Suppressor macrophage treated with lipopolysaccharide for 4 hours (primary cell): Measurements from ENCODE around the gene FAH.

ENCODE experiments used
- DNase-seq: peaks from one replicate; pipeline ENCODE4 v3.0.0-alpha.2; 2020

Gene FAH

GRCh38 chr15:80202016-80202315 is 49.2 kb downstream of the FAH start:
- DNase-seq: no peak

DNA sequence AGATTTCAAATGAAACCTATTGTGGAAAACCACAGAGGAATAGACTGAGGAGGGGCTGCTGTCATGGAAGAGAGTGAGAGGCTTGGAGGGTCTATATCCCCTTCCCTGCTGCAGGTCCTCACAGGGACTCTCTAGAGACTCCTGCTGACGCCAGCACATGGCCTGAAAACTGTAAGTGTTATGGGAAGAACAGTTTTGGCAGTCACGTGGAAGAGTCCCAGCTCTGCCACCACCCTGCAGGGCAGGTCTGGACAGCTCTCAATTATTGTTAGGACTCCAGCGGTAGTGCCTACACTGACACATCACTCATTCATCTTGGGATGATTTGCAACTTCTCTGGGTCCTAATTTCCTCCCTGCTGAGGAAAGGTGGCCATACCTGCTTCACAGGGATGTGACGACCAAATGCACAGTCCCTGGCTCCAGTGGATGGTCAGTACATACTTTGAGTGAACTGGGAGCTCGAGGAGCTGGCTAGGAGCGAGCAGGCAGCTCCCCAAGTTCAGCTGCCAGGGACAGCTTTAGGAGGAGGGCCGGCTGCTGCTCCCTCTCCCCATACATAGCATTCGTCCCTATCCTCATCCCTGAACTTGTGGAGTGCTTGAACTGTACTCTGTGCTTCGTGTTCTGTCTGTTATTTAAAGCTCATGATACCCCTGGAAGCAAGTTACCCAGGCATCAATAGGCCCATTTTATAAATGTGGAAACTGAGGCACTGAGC is 50.0 kb downstream of the FAH start:
- DNase-seq: no peak

GRCh38 chr15:80203361-80203885 is 50.6 kb downstream of the FAH start:
- DNase-seq: no peak

DNA sequence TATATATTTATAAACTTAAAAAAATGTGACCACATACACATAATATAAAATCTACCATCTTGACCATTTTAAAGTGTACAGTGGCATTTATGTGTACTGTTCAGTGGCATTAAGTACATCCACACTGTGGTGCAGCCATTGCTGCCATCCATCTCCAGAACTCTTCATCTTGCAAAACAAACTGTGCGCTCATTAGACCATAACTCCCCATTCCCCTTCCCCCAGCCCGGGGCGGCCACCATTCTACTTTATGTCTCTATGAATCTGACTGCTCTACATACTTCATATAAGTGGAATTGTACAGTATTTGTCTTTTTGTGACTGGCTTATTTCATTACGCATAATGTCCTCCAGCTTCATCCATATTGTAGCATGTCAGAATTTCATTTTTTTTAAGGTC is 51.4 kb downstream of the FAH start:
- DNase-seq: no peak

DNA sequence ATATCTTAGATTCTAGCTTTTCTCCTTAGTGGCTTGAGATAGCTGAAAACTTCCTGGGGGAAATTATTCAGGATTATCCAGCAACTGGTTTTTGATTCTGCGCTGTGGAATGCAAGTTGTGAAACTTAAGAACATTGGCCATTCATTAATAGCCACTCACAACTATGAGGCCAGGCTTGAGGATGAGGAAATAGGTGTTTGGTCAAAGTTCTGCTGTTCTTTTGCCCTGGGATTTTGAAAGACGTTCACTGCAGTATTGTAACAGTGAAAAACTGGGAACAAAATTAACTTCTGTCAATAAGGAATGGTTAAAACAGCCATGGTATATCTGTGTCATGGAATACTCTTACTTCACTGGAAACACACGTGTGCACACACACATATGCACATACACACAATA is 55.1 kb downstream of the FAH start:
- no peak for DNase-seq

DNA sequence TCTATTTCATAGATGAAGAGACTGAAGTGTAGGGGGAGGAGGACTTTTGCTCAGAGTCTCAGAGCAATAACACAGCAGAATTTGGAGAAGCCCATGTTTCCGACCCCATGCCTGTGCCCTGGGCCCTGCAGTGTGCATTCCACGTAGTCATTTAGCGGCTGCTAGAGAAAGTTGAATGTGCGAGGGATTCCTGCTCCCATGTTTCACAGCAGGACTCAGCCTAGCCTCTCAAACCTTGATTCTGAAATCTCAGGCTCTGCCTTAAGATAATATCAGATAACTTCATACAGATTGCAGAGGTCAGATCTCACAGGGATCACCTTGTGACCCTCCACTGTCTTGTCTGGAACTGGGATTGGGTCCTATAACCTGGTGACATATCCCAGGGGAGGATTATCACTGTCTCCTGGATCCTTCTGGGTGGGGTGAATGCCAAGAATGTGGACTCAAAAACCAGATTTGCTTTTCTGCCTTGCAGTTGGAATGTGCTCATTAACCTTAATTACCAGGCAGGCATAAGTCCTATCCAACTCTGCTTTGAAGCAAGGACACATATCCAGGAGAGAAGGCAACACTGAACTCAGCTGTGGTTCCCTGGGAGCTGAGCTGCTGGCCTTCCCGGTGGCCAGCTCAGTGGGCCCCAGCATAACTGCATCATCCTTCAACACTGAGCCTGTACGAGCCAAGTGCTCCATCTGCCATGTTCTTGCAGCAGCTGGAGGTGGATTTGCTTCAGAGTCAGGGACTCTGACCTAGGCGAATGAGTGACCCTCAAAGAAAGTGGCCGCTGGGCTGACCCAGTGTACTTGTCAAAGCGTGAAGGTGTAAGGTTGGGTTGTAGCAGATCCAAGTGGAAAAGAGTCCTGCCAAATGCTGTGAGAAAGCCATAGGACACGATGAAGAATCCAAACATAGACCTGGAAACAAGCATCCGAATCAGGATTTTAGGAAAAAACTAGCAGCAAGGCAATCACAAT is 56.2 kb downstream of the FAH start:
- DNase-seq: no peak

DNA sequence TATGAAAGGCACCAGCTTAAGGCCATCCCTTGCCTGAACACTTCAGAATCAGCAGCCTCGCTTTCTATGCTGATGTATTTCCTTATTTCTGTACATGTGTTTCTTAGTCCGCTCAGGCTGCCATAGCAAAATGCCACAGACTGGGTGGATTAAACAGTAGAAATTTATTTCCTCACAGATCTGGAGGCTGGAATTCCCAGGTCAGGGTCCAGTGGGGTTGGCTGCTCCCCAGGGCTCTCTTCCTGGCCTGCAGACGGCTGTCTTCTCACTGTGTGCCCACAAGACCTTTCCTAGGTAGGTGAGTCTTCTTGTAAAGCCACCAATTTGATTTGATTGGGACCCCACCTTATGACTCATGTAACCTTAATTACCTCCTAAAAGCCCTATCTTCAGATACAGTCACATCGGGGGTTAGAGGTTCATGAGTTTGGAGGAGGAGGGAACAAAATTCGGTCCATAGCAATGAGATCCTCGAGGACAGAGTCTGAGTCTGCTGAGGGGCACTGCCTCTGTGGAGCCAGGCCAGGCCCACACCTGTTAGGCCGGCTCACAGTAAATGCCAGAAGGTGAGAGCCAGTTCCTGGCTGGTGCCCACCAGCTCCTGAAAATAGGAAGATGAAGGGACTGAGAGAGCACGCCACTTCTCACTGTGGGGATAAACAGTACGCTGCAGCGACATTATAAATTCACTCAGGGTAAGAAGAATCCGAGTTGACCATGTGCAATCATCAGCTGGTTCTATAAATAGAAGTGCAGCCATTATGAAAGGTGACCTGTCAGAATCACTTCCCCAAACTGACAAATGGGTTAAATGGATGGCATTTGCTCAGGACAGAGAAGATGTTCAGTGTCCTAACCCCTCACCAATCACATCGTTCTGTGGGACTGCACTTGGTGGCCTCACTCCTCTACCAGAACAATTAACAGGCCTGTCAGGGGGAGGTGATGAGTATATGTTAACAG is 58.1 kb downstream of the FAH start:
- peak; percentile 35 for DNase-seq

- no peak for DNase-seq
These were observed 59.2 kb downstream of the FAH start for GRCh38 chr15:80211976-80212375.

- no peak for DNase-seq
These were observed 62.1 kb downstream of the FAH start for GRCh38 chr15:80214910-80215309.

- no peak for DNase-seq
These were observed 63.3 kb downstream of the FAH start for GRCh38 chr15:80216141-80216540.

DNA sequence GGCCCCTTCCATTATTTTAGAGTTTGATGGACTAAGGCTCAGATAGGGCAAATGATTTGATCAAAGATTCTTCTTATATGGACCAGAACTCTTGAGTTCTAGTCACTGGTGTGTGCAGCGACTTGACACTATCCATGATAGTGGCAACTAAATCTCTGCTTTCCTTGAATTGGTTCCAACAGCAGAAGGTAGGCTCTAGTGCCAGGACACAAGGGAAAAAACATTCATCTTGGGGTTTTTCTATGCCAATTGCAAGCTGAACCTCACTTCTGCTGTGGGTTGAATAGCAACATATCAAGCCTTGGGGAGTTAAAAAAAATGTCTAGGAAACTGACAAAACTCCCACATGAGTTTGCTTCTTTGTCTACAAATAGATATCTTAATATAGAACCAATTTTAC is 64.1 kb downstream of the FAH start:
- no peak for DNase-seq

DNA sequence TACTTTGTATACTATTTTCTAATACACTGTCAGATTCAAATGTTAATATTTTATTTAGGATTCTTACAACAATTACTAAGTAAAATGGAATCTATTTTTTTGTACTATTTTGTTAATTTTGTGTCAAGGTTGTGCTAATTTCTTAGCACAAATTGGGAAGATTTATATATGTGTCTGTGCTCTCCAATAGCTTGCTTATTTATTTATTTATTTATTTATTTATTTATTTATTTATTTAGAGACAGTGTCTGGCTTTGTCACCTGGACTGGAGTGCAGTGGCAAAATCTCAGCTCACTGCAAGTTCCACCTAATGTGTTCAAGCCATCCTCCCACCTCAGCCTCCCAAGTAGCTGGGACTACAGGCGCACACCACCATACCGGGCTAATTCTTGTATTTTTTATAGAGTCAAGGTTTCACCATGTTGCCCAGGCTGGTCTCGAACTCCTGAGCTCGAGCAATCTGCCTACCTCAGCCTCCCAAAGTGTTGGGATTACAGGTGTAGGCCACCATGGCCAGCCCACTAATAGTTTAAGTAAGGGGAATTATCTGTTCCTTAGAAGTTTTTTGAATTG is 64.6 kb downstream of the FAH start:
- DNase-seq: no peak

- no peak for DNase-seq
These were observed 67.2 kb downstream of the FAH start for GRCh38 chr15:80219955-80220354.

DNA sequence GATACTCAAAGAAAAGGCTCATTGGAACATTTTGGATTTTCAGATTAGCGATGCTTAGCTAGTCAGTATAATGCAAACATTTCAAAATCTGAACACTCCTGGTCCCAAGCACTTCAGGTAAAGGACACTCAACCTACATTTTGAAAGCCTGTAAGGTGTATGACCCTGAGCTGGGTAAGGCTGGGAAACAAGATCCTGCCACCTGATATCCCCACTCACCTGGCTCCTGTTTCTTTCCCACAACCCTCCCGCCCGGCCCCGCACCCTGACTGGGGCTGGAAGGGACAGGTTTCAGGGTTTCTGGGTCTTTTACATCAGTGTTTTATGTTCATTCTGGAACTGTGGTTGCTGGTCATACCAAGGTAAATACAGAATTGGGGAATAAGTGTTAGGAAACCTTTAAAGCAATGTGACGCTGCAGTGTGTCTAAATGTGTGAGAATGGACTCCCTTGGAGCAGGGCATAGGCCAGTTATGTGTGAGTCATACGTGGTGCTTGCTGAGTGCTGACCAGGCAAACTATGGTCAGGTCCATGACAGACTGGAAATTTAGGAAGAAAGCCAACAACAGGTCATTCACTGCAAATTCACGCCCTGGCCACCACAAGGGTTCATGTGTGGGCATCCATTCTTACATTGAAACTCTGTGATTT is 76.3 kb downstream of the FAH start:
- DNase-seq: no peak

DNA sequence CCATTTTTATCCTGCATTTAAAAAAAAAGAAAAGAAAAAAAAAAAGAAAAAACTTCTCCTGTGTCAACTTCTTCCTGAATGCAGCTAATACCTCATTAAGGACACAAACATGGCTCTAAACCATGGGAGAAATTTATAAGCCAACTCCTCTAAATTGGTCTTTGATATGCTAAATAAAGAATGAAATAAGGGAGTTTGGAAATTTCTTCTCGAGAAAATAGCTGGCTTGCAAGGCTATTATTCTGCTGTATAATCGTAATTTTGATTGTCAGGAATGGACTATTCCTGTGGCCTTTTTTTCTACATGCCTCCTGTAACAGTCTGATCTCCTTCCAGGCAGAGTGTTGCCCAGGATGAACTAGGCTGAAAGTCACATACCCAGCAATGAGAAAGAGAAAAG is 78.6 kb downstream of the FAH start:
- DNase-seq: no peak

GRCh38 chr15:80233581-80233980 is 80.8 kb downstream of the FAH start:
- DNase-seq: no peak

GRCh38 chr15:80234883-80235282 is 82.1 kb downstream of the FAH start:
- DNase-seq: peak; percentile 56
